Pancreas (tissue), 10 donors: Measurements from ENCODE around the gene OR10A2. TPM values are rescaled to one million over a fixed set of nuclear protein-coding genes. Genes with fewer than 3 reads are reported as not detected.
"Not testable (repeated sequence)": the region's sequence is repeated elsewhere in the genome, so short reads cannot be mapped to it uniquely, and the experiment has no call there.

Source experiments
- ATAC-seq, 4 donors: fragments of 200-7000 bp; cut with Tn5 transposase; one replicate each; pipeline versions ENCODE4 v1.8.0 to v1.9.1; 2020; ENCODE audit warnings: mild to moderate bottlenecking in 4 of 4, moderate library complexity in 4 of 4
- DNase-seq, 6 donors: peaks; one replicate each; pipeline ENCODE4 v3.0.0-alpha.2; 2020
- FAIRE-seq: peaks from 2 replicates; lab custom pipeline; 2012; peaks lifted over from hg19 to GRCh38; lab: Jason Lieb, UNC
- H3K27ac ChIP-seq, 4 donors: fragments of 200-600 bp; sonication (generic); 1 replicate in 3 of 4; 2 replicates in 1 of 4; pipeline versions ENCODE4 v1.5.0 to v1.8.0; 2020
- H3K27me3 ChIP-seq, 4 donors: fragments of 200-600 bp; one replicate each; pipeline ENCODE4 v1.8.0; 2021
- H3K36me3 ChIP-seq, 3 donors: fragments of 200-600 bp; sonication (generic) in 1 of 3; one replicate each; pipeline versions ENCODE4 v1.5.0 to v1.8.0; 2020 to 2021
- H3K4me1 ChIP-seq, 3 donors: fragments of 200-600 bp; one replicate each; pipeline ENCODE4 v1.8.0; 2021
- H3K4me3 ChIP-seq, 4 donors: fragments of 200-600 bp; sonication (generic) in 2 of 4; one replicate each; pipeline versions ENCODE4 v1.5.0 to v1.8.0; 2020 to 2021
- H3K9me3 ChIP-seq, 4 donors: fragments of 200-600 bp; one replicate each; pipeline ENCODE4 v1.8.0; 2021
- WGBS, 2 donors: extraction: QIAGEN DNeasy Blood & Tissue Kit; methylation state at CpG; one replicate each; pipeline ENCODE4 v1.1.7; 2013; 5-methylcytosine and 5-hydroxymethylcytosine counted together
- intact Hi-C, 3 donors: fragments of 100-400 bp; cut with DNase I; formaldehyde crosslinking; loops; one replicate each; pipeline versions ENCODE4 v1.11.1 to v1.14.2; 2022
- polyA plus RNA-seq, 2 donors: library from polyadenylated mRNA; stranded (reverse); fragments of 200-250 nt; gene quantifications; one replicate each; pipeline ENCODE4 v1.2.3, GENCODE V29; 2013
- total RNA-seq, 6 donors: library from RNA; stranded (reverse); fragmentation: NEBNext Ultra II Directional in 4 of 6; extraction: Animal tissue kit (Norgen Biotek cat#: 25700) in 4 of 6; gene quantifications; one replicate each; pipeline versions ENCODE4 v1.2.1 to v1.2.4, GENCODE V29; 2021 to 2023
- TF ChIP-seq, protein P1 (sequence below), 4 donors: fragments of 200-600 bp; sonication (generic) in 3 of 4; IDR thresholded peaks; one replicate each; pipeline versions ENCODE4 v1.5.0 to v1.8.0; 2021; ENCODE audit warnings: antibody characterized with exemption in 4 of 4
- donor health status: healthy with polysubstance abuse.
- donor health status: DM: no; HTN: no; CAD: no; lungs with moderate emphysema.
- donor health status: DM: no; HTN: no; CAD: no.
- donor health status: control.
- donor health status: control.
- donor health status: Bipolar disorder and iron deficiency.
- donor health status: DM: yes; HTN: yes; CAD: no.
- donor health status: DM: no; HTN: no; CAD: no.
- donor health status: DM: no; HTN: no; CAD: no.
- donor health status: DM: yes; HTN: yes; CAD: no.

Gene OR10A2
- total and polyA plus RNA-seq, 8 donors = not detected

DNA sequence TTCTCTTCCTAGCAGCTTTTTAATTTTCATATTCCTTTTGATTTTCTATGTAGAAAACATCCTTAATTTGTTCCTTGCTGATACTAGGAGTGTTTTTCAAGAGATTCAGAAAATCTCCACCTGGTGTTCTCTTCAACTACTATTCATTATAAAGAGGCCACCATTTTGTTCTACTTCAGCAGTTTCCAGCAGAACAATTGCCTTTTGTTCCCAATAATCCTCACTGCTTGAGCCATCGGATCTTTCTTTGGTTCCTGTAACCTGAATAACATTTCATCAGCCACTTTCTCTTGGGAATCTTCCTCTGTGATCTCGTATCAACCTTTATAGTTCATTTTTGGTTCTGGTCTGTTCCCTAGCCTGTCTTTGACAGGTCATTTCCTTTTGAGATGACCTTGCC lies 19.2 kb upstream of the OR10A2 start:
- H3K27me3 ChIP-seq = no peaks in the 10 kb centered on the region
- no peaks in the 10 kb centered on the region for H3K36me3 ChIP-seq
- no peaks in the 10 kb centered on the region for H3K4me1 ChIP-seq
- TF ChIP-seq, protein P1, sequence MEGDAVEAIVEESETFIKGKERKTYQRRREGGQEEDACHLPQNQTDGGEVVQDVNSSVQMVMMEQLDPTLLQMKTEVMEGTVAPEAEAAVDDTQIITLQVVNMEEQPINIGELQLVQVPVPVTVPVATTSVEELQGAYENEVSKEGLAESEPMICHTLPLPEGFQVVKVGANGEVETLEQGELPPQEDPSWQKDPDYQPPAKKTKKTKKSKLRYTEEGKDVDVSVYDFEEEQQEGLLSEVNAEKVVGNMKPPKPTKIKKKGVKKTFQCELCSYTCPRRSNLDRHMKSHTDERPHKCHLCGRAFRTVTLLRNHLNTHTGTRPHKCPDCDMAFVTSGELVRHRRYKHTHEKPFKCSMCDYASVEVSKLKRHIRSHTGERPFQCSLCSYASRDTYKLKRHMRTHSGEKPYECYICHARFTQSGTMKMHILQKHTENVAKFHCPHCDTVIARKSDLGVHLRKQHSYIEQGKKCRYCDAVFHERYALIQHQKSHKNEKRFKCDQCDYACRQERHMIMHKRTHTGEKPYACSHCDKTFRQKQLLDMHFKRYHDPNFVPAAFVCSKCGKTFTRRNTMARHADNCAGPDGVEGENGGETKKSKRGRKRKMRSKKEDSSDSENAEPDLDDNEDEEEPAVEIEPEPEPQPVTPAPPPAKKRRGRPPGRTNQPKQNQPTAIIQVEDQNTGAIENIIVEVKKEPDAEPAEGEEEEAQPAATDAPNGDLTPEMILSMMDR (IDR thresholded peaks at IDR 0.05) = no peak
- H3K4me3 ChIP-seq = no peak overlapping the region
- 29 to 37% methylated on average over 2 of the region's 2 CpGs for WGBS, 2 donors
- ATAC-seq = no peak
- no peak for DNase-seq
- intact Hi-C loops = no loop called here
- H3K9me3 ChIP-seq = no peaks in the 10 kb centered on the region
- no peak for FAIRE-seq
- H3K27ac ChIP-seq = no peak overlapping the region

DNA sequence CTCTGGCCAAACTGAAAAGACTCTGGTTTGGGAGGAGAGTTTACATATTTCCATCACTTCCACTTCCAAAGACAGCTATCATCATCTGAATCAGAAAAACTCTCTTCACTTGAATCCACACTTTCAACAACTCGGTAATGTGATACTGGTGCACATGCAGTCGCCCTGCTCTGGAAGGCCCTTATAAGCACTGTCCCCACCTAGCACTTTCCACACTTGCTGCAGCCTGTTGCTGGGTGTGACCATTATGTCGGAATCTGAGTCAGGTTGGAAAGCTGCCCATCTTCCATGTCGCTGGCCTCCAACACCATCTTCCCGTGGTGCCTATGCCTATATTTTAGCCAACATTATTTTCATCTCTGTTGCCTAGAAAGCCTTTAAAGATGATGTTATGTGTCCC lies 18.5 kb upstream of the OR10A2 start:
- ATAC-seq (no peak), DNase-seq (no peak), FAIRE-seq (no peak)
- Histone ChIP-seq H3K27ac (no peak overlapping the region), H3K27me3 (no peaks in the 10 kb centered on the region), H3K4me1 (no peaks in the 10 kb centered on the region), H3K36me3 (no peaks in the 10 kb centered on the region), H3K9me3 (no peaks in the 10 kb centered on the region), H3K4me3 (no peak overlapping the region)
- intact Hi-C loops = no loop called here
- 82% methylated on average over 5 of the region's 5 CpGs for WGBS, 2 donors
- TF ChIP-seq, protein P1 (IDR thresholded peaks at IDR 0.05) = no peak

DNA sequence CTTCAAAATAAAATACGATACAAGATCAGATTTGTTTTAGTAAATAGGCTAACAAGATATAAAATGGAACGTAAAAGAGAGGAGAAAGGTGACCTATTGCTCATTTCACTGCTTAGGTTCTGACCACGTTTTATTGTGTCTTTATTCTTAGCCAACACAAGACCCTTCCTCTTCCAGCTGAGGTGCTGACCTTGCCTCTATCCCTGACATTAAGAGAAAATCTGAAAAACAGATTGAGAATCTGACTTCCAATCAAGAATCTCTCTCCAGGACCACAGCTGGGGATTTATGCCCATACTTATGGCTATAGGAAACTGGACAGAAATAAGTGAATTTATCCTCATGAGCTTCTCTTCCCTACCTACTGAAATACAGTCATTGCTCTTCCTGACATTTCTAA lies 17.5 kb upstream of the OR10A2 start, which contains the start of gene OR10A5:
OR10A5 (plus strand) TSS at position 301 of the 400 bp plus-strand sequence; CDS start at position 301, 0 bp downstream.
- ATAC-seq = no peak
- Histone ChIP-seq H3K4me3 (no peak within 1 kb of the TSS), H3K36me3 (no peaks in the 10 kb centered on the region), H3K4me1 (no peaks in the 10 kb centered on the region), H3K27ac (no peak within 1 kb of the TSS), H3K27me3 (no peaks in the 10 kb centered on the region), H3K9me3 (no peaks in the 10 kb centered on the region)
- TF ChIP-seq, protein P1 (IDR thresholded peaks at IDR 0.05) = no peak
- 40 to 45% methylated on average over 3 of the region's 3 CpGs for WGBS, 2 donors
- intact Hi-C loops = no loop called here
- DNase-seq = no peak
- FAIRE-seq = no peak

DNA sequence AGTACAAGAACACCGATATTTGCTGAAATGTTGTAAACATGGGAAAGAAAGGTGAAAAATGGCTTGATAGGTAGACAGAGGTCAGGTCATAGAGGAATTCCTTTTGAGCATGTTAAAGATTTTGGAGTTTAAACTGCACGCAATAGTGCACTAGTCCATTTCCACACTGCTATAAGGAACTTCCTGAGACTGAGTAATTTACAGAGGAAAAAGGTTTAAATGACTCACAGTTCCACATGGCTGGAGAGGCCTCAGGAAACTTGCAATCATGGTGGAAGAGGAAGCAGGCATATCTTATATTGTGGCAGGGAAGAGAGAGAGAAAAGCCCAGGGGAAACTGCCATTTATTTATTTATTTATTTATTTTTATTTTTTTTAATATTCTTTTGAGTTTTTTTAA lies 12.3 kb upstream of the OR10A2 start:
- intact Hi-C loops = no loop called here
- no peak for DNase-seq
- no peak for ATAC-seq
- Histone ChIP-seq H3K4me3 (no peak overlapping the region), H3K4me1 (no peaks in the 10 kb centered on the region), H3K36me3 (no peaks in the 10 kb centered on the region), H3K27me3 (no peaks in the 10 kb centered on the region), H3K27ac (no peak overlapping the region), H3K9me3 (no peaks in the 10 kb centered on the region)
- 71 to 81% methylated on average over 2 of the region's 2 CpGs for WGBS, 2 donors
- TF ChIP-seq, protein P1 (IDR thresholded peaks at IDR 0.05) = no peak
- FAIRE-seq = no peak

DNA sequence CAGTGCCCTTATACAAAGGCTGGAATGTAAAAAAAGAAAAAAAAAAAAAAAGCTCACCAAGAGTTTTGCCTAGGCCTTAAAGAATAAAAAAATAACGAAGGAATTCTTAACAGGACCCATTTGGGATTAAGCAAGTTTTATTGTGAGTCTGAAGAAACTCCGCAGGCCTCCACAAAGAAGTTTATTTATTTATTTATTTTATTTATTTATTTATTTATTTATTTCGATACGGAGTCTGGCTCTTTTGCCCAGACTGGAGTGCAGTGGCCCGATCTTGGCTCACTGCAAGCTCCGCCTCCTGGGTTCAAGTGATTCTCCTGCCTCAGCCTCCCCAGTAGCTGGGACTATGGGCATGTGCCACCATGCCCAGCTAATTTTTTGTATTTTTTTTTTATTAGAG lies 8.1 kb upstream of the OR10A2 start:
- DNase-seq, H3K27ac ChIP-seq, H3K27me3 ChIP-seq, H3K9me3 ChIP-seq, FAIRE-seq, intact Hi-C loops, ATAC-seq, H3K4me1 ChIP-seq, H3K4me3 ChIP-seq, H3K36me3 ChIP-seq: not testable (repeated sequence)
- WGBS, 2 donors = 92 to 95% methylated on average over 6 of the region's 6 CpGs
